GM23338 (cell line): ENCODE data around the gene SSU72.

Experiments used
- CREB1 ChIP-seq: fragments of 250-450 bp; sonication (Bioruptor Pico); IDR thresholded peaks from 2 replicates; pipeline ENCODE4 v1.5.0; 2020; ENCODE audit warnings: low read depth, mild to moderate bottlenecking, moderate library complexity
- CTCF ChIP-seq, 2 experiments: fragments of 200-600 bp in 1 of 2; sonication (generic) in 1 of 2; conservative IDR thresholded peaks; 2 replicates each; pipeline versions ENCODE4 v1.5.1 to v1.6.1; 2016 to 2017; ENCODE audit warnings: antibody characterized with exemption in 2 of 2, low read depth in 2 of 2, mild to moderate bottlenecking in 2 of 2, moderate library complexity in 1 of 2
- EZH2 ChIP-seq: fragments of 200-600 bp; sonication (generic); IDR thresholded peaks from one replicate; pipeline ENCODE4 v1.8.0; 2017; ENCODE audit warnings: antibody characterized with exemption, mild to moderate bottlenecking, low read depth; ENCODE audit not compliant: unreplicated experiment
- EZH2phosphoT487 ChIP-seq: fragments of 200-600 bp; sonication (generic); IDR thresholded peaks from one replicate; pipeline ENCODE4 v1.8.1; 2018; ENCODE audit warnings: antibody characterized with exemption; ENCODE audit not compliant: unreplicated experiment
- JUNB ChIP-seq: IDR thresholded peaks from one replicate; pipeline ENCODE4 v1.6.1; 2016; ENCODE audit warnings: antibody characterized with exemption; ENCODE audit not compliant: unreplicated experiment
- NANOG ChIP-seq: IDR thresholded peaks from 2 replicates; pipeline ENCODE4 v1.6.1; 2016; ENCODE audit warnings: antibody characterized with exemption, borderline replicate concordance
- POLR2AphosphoS5 ChIP-seq: IDR thresholded peaks from 2 replicates; pipeline ENCODE4 v1.6.1; 2016; ENCODE audit warnings: antibody characterized with exemption, low read depth
- REST ChIP-seq: IDR thresholded peaks from one replicate; pipeline ENCODE4 v1.6.1; 2018; ENCODE audit warnings: antibody characterized with exemption; ENCODE audit not compliant: unreplicated experiment
- STAT1 ChIP-seq: IDR thresholded peaks from one replicate; pipeline ENCODE4 v1.6.1; 2016; ENCODE audit warnings: antibody characterized with exemption; ENCODE audit not compliant: unreplicated experiment
- ZNF114 ChIP-seq: fragments of 250-450 bp; sonication (Bioruptor Pico); IDR thresholded peaks from 2 replicates; pipeline ENCODE4 v1.5.0; 2020; ENCODE audit warnings: mild to moderate bottlenecking, moderate library complexity
- ZNF331 ChIP-seq: fragments of 250-450 bp; sonication (Bioruptor Pico); IDR thresholded peaks from 2 replicates; pipeline ENCODE4 v1.5.0; 2020; ENCODE audit warnings: low read depth, mild to moderate bottlenecking, moderate library complexity
- ZNF462 ChIP-seq: fragments of 250-450 bp; sonication (Bioruptor Pico); IDR thresholded peaks from 2 replicates; pipeline ENCODE4 v1.5.0; 2020; ENCODE audit warnings: mild to moderate bottlenecking, moderate library complexity
- TF ChIP-seq, protein P1 (sequence below): IDR thresholded peaks from 2 replicates; pipeline ENCODE4 v1.6.1; 2016; ENCODE audit warnings: antibody characterized with exemption

DNA sequence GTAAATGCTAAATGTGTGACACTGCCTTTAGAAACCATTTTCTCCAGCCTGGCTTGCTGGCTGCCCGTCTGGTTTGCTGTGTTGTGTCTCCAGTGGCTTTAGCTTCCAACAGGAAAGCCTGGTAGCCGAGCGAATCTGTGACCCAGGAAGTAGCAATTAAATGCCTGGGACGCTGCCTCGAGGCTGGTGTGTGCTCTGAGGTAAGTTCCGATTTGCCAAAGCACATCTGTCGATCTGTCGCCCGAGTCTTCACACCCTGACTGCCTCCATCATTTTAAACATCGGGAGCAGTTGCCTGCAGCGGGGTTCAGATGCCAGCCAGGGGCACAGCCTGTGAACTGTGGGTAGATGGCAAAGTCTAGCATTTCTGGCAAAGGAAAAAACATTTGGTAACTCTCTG lies 42.9 kb upstream of the SSU72 start:
- TF ChIP-seq CTCF (conservative IDR thresholded peaks at IDR 0.05; ENCODE audit: low read depth in 2 of 2) (no peak), REST (no peak), POLR2AphosphoS5 (no peak), EZH2phosphoT487 (no peak), STAT1 (no peak), EZH2 (no peak), ZNF114 (CRISPR knock-in tag) (no peak), ZNF331 (CRISPR knock-in tag) (no peak), CREB1 (CRISPR knock-in tag) (no peak), JUNB (no peak), NANOG (no peak), ZNF462 (no peak)
- TF ChIP-seq, protein P1, sequence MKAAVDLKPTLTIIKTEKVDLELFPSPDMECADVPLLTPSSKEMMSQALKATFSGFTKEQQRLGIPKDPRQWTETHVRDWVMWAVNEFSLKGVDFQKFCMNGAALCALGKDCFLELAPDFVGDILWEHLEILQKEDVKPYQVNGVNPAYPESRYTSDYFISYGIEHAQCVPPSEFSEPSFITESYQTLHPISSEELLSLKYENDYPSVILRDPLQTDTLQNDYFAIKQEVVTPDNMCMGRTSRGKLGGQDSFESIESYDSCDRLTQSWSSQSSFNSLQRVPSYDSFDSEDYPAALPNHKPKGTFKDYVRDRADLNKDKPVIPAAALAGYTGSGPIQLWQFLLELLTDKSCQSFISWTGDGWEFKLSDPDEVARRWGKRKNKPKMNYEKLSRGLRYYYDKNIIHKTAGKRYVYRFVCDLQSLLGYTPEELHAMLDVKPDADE, result no peak
